RWPE1 (cell line): Measurements from ENCODE around the gene CABP1.

Experiments used
- CTCF ChIA-PET: fragments of 350-600 bp; sonication (Branson Sonifier 250); formaldehyde crosslinking; extraction: SDS; loops from one replicate; lab custom pipeline; 2021; lab: Yijun Ruan, JAX
- POLR2A ChIA-PET: fragments of 400-600 bp; formaldehyde crosslinking; extraction: SDS; loops from one replicate; lab custom pipeline; 2020; ENCODE audit warnings: antibody characterized with exemption; ENCODE audit not compliant: low non-redundant PET; lab: Yijun Ruan, JAX
- DNase-seq: peaks from one replicate; pipeline ENCODE4 v3.0.0; 2012; ENCODE audit warnings: low spot score
- H3K27ac ChIP-seq: fragments of 450-650 bp; 2 replicates; pipeline ENCODE4 v1.5.1; 2017
- TF ChIP-seq, protein P1 (sequence below): fragments of 450-650 bp; conservative IDR thresholded peaks from 2 replicates; pipeline ENCODE4 v1.5.1; 2017; ENCODE audit warnings: low read depth, mild to moderate bottlenecking

CABP1 gene

DNA sequence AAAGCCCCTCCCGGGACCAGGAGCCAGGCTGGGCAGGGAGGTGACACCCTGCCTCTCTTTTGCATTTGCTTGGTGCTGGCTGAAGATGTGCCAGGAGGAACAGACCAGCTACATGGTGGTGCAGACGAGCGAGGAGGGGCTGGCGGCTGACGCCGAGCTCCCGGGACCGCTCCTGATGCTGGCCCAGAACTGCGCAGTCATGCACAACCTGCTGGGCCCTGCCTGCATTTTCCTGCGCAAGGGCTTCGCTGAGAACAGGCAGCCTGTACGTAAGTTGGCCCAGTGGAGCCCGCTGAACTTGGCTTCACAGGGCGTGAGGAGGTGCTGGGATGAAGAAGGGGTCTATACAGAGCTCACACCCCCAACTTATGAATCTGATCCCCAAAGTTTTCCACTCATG lies 15.6 kb downstream of the CABP1 start:
- no peak overlapping the region for H3K27ac ChIP-seq
- TF ChIP-seq, protein P1, sequence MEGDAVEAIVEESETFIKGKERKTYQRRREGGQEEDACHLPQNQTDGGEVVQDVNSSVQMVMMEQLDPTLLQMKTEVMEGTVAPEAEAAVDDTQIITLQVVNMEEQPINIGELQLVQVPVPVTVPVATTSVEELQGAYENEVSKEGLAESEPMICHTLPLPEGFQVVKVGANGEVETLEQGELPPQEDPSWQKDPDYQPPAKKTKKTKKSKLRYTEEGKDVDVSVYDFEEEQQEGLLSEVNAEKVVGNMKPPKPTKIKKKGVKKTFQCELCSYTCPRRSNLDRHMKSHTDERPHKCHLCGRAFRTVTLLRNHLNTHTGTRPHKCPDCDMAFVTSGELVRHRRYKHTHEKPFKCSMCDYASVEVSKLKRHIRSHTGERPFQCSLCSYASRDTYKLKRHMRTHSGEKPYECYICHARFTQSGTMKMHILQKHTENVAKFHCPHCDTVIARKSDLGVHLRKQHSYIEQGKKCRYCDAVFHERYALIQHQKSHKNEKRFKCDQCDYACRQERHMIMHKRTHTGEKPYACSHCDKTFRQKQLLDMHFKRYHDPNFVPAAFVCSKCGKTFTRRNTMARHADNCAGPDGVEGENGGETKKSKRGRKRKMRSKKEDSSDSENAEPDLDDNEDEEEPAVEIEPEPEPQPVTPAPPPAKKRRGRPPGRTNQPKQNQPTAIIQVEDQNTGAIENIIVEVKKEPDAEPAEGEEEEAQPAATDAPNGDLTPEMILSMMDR, result no peak
- DNase-seq, result no peak
- CTCF ChIA-PET, result interaction anchor here (5.4 kb wide), 1 partner anchor 8 kb away, joined by 27 read pairs; no protein-coding TSS in a partner anchor
- POLR2A ChIA-PET, result no interaction called here

DNA sequence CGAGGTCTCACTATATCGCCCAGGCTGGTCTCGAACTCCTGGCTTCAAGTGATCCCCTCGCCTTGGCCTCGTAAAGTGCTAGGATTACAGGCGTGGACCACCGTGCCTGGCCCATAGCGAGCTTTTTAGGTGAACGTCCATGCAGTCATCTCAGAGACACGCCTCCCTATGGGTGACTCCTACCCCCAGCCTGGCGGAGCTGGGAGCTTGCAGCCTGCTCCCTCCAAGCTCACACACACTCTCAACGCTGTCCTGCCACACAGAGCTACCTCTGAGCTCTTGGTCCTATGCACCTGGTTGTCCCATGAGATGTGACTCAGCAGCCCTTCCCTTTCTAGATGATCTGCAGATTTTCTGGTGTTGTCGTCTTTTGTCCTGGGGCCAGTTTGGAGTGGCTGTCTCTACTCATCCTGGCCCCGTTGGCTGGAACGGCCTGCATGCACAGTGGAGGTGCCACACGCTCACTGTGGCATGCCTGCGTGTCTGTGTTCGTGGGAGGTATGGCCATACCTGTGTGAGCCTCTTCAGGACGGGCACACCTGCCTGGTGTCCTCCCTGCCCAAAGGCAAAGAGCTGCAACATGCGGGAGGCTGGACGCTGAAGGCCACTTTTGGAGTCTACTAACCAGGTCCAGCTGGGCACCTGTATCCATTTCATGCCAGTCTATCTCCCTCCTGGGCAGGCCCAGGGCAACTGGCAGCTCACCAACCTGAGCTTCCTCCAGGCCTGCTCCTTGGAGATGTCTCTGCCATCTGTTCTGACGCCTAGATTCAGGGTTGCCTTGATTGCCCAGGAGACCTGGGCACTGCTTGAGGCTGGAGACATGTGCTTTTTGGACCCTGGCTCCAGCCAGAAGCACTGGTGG lies 18.1 kb downstream of the CABP1 start:
- ChIA-PET CTCF (interaction anchor here (0.6 to 5.4 kb wide), 3 partner anchors 11 to 201 kb away, joined by 3 to 27 read pairs (median 3); no protein-coding TSS in a partner anchor), POLR2A (no interaction called here)
- DNase-seq, result no peak
- no peak overlapping the region for H3K27ac ChIP-seq
- TF ChIP-seq, protein P1, result no peak

- ChIA-PET POLR2A (no interaction called here), CTCF (interaction anchor here (5.4 kb wide), 1 partner anchor 11 kb away, joined by 27 read pairs; no protein-coding TSS in a partner anchor)
- no peak for DNase-seq
- H3K27ac ChIP-seq, result no peak overlapping the region
- TF ChIP-seq, protein P1, result no peak
Observed at GRCh38 chr12:120659151-120659525, 18.7 kb downstream of the CABP1 start.

GRCh38 chr12:120661432-120661831 lies 21.0 kb downstream of the CABP1 start:
- no peak for DNase-seq
- TF ChIP-seq, protein P1, result no peak
- H3K27ac ChIP-seq, result no peak overlapping the region
- POLR2A ChIA-PET, result no interaction called here
- CTCF ChIA-PET, result no interaction called here

DNA sequence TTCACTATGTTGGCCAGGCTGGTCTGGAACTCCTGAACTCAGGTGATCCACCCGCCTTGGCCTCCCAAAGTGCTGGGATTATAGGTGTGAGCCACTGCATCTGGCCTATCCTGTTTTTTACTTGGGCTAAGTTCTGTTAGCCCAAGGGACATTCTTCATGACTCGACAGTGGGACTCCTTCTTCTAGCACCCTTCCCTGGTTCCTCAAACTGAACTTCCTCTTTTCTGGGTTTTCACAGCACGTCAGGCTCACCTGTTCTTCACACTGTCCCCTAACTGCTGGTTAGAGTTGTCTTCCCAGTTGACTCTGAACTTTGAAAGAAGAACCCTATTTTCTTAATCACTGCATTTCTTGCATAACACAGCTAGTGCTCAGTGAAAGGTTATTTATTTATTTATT lies 22.5 kb downstream of the CABP1 start:
- TF ChIP-seq, protein P1, result no peak
- ChIA-PET POLR2A (interaction anchor here (0.7 kb wide), 1 partner anchor 119 kb away, joined by 10 read pairs; no protein-coding TSS in a partner anchor), CTCF (interaction anchor here (0.7 to 0.8 kb wide), 2 partner anchors 14 to 16 kb away, joined by 4 read pairs; no protein-coding TSS in a partner anchor)
- no peak overlapping the region for H3K27ac ChIP-seq
- no peak for DNase-seq

- POLR2A ChIA-PET, result no interaction called here
- H3K27ac ChIP-seq, result no peak overlapping the region
- CTCF ChIA-PET, result interaction anchor here (0.7 kb wide), 1 partner anchor 16 kb away, joined by 4 read pairs; no protein-coding TSS in a partner anchor
- DNase-seq, result no peak
- TF ChIP-seq, protein P1, result no peak
Observed at GRCh38 chr12:120663741-120664140, 23.3 kb downstream of the CABP1 start.
